Fibroblast of skin of left quadriceps (primary cell): ENCODE results near the gene WNT8B.

Experiments used
- DNase-seq, 2 experiments: peaks; one replicate each; pipeline ENCODE4 v3.0.0-alpha.2; 2013; ENCODE audit warnings: low read depth in 2 of 2

Gene WNT8B

DNA sequence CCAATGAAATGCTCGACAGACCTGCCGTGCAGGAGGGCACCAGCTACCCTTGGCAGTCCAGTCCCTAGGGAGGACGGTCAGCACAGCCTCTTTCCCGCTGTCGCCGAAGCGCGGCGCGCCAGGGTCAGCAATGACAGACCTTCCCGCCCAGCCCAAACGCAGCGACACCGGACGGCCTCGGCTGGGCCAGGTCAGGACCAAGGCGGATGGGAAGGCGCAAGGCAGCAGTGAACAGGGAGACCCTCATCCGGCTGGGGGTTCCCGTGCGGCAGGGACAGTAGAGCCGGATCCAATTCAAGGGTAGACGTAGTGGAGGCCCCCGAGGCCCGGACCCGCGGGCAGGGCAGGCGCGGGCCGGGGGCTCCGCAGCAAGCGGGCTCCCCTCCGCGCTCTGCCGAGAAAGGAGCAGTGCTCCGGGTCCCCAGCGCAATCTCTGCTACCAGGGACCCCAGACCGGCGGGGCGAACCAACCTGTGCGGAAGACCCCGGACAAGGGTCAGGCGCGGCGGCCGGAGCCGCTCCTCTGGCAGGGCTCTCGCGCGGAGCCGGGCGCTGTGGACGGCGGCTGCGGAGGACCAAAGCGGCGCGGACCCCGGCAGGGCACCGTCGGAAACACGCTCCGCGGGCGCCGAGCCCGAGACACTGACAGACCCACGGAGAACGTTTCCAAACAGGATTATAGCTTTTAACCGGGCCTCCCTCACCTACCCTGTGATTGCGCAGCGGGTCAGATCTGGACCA is 56.7 kb downstream of the WNT8B start, which contains the start of gene SEC31B:
TSS of gene SEC31B (minus strand) at position 551 of the 741 bp plus-strand sequence. CDS start 2,909 bp downstream, outside the sequence.
- DNase-seq: no peak

DNA sequence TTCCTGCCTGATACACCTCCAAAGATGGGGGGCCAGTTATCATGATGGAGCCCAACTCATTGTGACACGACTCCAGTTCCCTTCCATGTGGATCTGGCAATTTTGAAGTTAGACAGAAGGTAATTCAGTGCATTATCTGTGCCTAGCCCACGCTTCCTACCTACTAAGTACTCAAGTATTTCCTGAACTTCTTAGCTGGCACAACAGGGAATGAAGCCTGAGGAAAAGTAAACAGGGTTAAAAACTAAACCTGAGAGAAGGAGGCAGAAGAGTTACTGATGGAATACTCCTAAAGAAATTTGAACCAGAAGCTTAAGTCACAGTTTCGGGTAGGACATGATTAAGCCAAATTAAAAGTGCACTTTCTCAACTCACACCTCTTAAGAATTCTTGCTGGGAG is 58.0 kb downstream of the WNT8B start:
- DNase-seq: no peak

DNA sequence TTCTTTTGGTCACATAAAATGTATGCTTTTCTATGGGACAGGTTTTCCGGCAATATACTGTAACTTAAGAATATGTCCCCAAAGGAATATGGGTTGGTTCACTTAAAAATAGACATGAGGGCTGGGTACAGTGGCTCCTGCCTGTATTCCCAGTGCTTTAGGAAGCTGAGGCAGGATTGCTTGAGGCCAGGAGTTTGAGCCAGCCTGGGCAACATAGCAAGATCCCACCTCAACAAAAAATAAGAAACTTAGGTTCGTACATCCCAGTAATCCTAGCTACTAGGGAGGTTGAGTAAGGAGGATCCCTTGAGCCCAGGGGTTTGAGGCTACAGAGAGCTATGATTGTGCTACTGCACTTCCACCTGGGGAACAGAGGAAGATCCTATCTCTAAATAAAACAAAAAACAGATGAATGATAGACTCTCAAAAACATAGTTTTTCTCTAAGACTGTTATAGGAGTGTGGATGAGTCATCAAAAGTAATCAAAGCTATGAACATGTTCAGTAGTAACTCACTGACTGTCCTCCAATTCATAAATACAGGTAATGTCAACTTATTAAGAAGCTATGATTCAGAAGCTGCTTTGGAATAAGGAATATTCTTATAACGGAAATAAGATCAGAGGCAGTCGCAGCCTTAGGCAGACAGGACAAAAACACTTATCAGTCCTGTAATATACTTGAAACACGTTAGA is 59.4 kb downstream of the WNT8B start:
- no peak for DNase-seq

DNA sequence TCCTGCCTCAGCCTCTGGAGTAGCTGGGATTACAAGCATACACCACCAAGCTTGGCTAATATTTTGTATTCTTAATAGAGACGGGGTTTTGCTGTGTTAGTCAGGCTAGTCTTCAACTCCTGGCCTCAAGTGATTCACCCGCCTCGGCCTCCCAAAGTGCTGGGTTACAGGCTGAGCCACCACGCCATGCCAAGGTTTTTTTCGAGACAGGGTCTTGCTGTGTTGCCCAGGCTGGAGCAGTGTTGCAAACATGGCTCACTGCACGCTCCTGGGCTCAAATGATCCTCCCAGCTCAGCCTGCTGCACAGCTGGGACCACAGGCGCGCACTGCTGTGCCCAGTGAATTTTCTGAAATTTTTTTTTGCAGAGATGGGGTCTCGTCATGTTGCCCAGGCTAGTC is 60.1 kb downstream of the WNT8B start:
- no peak for DNase-seq

DNA sequence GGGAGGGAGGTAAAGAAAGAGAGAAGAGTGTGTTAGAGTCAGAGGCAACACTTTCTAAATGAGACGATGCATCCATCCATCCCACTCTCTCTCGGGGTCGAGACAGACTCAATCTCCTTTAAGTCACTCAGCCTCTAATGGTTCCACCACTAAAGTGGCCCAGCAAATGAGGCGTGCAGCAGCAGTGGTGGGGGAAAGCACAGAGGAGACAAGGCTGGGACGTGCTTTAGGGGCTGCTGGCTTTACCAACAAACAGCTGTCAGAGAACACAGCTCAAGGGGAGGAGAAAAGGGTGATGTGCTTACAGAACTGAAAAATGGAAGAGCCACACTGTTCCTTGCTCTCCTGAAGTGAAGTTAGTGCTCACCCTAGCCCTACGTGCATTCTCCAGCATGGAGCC is 61.4 kb downstream of the WNT8B start:
- DNase-seq: no peak

DNA sequence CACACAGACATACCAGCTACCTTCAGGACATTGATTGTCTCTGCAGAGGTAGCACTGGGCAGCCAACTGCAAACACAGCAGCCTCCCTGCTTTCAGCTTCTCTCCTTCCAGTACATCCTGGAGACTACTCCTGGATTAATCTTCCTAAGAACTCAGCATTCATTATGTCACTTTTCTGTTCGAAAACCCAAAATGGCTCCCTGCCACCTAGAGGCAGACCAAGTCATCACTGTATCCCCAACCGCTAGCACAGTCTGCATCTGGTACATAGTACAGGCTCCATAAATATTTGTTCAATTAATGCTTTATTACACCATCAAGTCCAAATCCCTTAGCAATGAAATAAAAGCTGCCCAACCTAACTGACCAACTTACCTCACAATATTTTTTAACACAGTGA is 61.8 kb downstream of the WNT8B start:
- DNase-seq: no peak

DNA sequence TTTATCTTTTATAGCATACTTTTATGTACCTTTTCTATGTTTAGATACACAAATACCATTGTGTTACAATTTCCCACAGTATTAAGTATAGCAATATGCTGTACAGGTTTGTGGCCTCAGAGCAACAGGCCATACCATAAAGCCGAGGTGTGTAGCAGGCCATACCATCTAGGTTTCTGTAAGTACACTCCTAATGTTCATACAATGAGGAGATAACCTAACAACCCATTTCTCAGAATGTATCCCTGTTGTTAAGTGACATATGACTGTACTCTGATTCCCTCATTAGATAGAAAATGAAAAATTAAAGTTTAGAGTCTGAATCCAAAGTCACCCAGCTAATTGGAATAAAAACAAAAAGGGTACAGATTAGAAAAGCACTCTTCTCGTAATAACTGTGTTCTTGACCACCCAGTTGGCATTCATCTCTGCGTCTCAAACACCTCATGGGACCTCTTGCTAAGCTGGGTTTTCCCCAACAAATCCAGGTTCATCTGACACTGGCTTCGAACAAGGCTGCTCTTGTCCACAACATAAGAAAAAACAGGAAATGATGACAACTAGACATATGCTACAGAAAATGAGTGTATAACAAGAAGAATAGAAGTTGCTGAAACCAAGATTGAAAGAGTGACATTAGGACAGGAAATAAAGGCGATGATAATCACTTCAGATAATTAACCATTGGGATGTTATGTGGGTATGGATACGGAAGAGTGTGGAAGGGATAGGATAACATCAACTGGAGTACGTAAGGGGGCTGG is 65.5 kb downstream of the WNT8B start:
- DNase-seq: no peak

DNA sequence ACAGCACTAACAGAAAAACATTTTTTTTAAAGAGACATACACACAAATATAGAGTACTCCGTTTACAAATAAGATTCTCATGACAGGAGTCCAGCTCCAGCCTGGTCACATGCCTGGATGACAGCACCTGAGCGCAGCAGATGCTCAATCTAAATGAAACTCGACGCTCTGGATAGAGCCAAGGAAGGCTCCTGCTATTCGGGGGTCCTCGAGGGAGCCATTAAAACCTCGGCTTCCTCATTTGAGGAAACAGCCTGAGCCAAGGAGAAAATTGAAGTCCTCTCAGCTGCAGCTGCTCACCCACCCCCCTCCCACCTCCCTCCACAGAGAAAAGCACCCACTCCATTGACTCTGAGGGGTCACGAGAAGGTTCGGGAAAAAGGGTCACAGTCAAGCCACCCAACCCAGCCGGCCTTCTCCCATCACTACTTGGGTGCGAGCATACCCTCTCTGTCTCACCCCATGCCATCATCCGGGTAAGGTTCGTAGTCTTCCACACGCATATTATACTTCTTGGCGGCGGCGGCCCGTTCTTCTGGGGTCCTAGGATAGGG is 66.2 kb downstream of the WNT8B start:
- no peak for DNase-seq

DNA sequence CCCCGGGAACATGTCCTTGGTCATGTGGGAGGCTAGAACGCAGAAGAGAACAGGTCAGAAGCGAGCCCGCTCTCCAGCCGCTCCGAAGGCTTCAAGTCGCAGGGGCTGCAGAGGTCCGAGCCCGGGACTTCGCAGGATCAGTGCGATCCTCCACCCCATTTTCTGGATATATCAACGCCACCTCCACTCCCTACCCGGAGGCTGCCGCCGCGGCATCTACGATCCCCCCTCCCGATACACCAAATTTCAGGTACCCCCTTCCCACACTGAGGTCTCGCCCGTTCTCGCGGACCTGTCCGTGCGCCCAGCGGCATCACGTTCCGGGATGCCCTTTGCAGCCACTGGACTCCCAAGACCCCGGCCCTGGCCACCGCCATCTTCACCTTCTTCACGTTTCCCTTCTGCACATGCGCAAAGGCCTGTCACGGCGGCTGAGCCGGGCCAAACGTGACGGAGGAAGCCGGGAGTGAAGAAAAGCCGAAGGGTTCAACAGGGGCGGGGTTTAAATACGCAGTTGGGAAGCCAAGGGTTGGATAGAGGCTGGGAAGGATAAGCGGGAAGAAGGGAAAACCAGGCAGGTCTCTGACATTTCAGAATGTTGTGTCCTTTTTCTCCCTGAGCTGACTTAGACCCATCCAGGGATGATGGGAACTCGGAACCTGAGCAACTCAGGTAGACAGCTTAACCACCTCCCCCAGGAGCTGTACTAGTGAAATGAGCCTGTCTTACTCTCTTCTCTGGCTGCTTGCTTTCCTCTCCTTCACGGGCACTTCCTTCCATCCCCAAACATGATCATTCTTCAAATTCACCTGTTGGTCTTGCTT is 66.9 kb downstream of the WNT8B start, which contains the start of gene NDUFB8:
TSS of gene NDUFB8 (minus strand) at position 397 of the 824 bp plus-strand sequence. CDS start at position 377, 20 bp downstream.
- DNase-seq: peak; percentile 57 to 67

DNA sequence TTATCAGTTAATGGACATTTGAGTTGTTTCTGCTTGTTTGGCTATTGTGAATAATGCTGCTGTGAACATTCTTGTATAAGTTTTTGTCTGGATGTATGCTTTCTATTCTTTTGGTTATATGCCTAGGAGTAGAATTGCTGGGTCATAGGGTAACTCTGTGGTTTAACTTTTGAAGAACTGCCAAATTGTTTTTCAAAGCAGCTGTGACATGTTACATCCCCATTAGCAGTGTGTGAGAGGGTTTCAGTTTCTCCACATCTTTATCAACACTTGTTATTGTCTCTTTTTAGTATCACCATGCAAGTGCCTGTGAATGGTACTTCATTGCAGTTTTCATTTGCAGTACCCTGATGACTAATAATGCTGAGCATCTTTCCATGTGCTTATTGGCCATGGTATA is 69.0 kb downstream of the WNT8B start:
- no peak for DNase-seq
